Mucosa of stomach (tissue), 1 donor: ENCODE data around the gene SYCE1L.
"Not testable (repeated sequence)": the region's sequence is repeated elsewhere in the genome, so short reads cannot be mapped to it uniquely, and the experiment has no call there.

Experiments used
- H3K27me3 ChIP-seq: one replicate; pipeline ENCODE4 v1.7.0; 2013; ENCODE audit warnings: mild to moderate bottlenecking, low read length; ENCODE audit not compliant: control insufficient read depth, insufficient read depth
- H3K36me3 ChIP-seq: one replicate; pipeline ENCODE4 v1.7.0; 2013; ENCODE audit warnings: low read length; ENCODE audit not compliant: control insufficient read depth, insufficient read depth
- H3K4me1 ChIP-seq: one replicate; pipeline ENCODE4 v1.7.0; 2013; ENCODE audit warnings: mild to moderate bottlenecking, low read length; ENCODE audit not compliant: control insufficient read depth, insufficient read depth
- H3K4me3 ChIP-seq: one replicate; pipeline ENCODE4 v1.7.0; 2013; ENCODE audit warnings: low read length
- H3K9ac ChIP-seq: one replicate; pipeline ENCODE4 v1.7.0; 2013; ENCODE audit warnings: mild to moderate bottlenecking, low read length, moderate library complexity
- H3K9me3 ChIP-seq: one replicate; pipeline ENCODE4 v1.7.0; 2013; ENCODE audit warnings: mild to moderate bottlenecking, low read length, moderate library complexity; ENCODE audit not compliant: control insufficient read depth
- donor health status: Pancreatic carcinoma.

SYCE1L gene

GRCh38 chr16:77199211-77199610, at the start of gene SYCE1L:
TSS of gene SYCE1L (plus strand) at chr16:77199408. CDS start at chr16:77199452, 44 bp downstream.
- Histone ChIP-seq H3K36me3 (peaks cover 16% of the 10 kb centered on the region), H3K27me3 (no peaks in the 10 kb centered on the region), H3K9ac (no peak within 1 kb of the TSS), H3K4me3 (no peak within 1 kb of the TSS), H3K9me3 (no peaks in the 10 kb centered on the region), H3K4me1 (no peaks in the 10 kb centered on the region)

DNA sequence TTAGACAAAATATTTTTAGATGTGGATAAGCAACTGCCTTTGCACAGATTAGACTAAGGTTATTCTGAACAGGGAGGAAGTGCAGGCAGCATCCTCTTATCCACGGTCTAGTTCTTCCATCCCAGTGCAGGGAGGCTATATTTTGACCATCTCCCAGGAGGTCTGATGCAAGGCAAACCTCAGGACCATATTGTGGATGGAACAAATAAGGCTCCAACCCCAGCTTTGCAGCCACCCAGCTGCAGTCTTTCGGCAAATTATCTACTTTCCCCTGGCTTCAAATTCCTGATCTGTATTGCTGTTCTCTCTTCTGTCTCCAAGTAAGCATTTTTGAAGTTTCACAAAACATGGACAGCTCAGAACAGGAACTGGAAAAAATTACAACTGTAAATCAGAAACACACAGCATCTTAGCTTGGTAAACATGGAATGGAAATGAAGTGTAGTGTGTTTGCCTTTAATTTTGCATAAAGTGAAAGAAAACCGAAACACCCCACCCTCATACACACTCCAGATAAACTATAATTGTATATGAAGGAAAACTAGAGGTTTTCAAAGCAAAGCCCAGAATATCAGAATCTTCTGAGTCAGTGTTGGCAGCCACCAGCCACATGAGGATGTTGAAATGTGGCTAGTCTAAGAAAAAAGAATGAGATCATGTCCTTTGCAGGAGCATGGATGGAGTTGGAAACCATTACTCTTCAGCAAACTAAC, 41.7 kb upstream of the SYCE1L start:
- Histone ChIP-seq H3K4me1 (no peaks in the 10 kb centered on the region), H3K9ac (no peak overlapping the region), H3K9me3 (no peaks in the 10 kb centered on the region), H3K4me3 (no peak overlapping the region), H3K27me3 (no peaks in the 10 kb centered on the region), H3K36me3 (no peaks in the 10 kb centered on the region)

- Histone ChIP-seq H3K36me3 (no peaks in the 10 kb centered on the region), H3K9ac (no peak overlapping the region), H3K27me3 (no peaks in the 10 kb centered on the region), H3K9me3 (no peaks in the 10 kb centered on the region), H3K4me3 (no peak overlapping the region), H3K4me1 (no peaks in the 10 kb centered on the region)
These were observed 40.9 kb upstream of the SYCE1L start for GRCh38 chr16:77158293-77158692.

DNA sequence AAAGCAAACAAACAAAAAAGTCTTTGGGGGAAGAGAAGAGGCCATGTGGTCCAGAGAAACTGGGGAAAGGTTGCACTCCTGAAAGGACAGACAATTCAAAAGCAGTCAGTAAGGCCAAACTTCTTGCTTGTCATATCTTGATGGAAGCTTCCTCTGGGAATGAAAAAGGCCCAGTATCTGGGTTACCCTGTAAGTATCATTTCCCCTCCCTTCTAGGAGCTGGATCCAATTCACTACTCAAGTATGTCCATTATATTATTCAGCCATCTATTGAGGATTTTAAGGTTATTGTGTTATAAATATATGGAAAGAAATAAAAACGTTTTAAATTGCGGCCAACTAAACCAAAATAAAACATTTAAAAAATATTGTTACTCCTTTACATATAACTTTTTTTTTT, 34.2 kb upstream of the SYCE1L start:
- Histone ChIP-seq H3K27me3 (peaks cover 6% of the 10 kb centered on the region), H3K4me3 (no peak overlapping the region), H3K4me1 (no peaks in the 10 kb centered on the region), H3K9me3 (no peaks in the 10 kb centered on the region), H3K9ac (no peak overlapping the region), H3K36me3 (no peaks in the 10 kb centered on the region)

GRCh38 chr16:77165536-77166236, 33.5 kb upstream of the SYCE1L start:
- H3K27me3 ChIP-seq, H3K9me3 ChIP-seq, H3K9ac ChIP-seq, H3K4me1 ChIP-seq, H3K4me3 ChIP-seq, H3K36me3 ChIP-seq: not testable (repeated sequence)

DNA sequence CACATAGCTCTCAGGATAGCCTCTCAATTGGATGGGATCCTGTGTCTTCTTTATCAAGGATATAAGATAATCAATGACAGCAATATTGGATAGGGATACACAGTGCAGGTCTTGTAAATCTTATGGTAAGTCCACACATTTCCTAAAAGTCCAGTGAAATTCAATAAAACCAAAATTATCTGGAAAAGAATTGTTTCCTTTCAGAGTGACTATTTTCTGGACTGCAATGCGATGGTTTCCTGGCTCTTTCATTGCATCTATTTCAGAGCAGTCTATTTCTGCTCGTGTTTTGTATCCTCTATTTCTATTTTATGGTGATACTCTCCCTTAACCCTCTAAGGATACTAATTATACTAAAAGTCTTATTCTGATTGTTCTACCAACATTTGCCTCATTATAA, 32.5 kb upstream of the SYCE1L start:
- Histone ChIP-seq H3K4me3 (no peak overlapping the region), H3K27me3 (peaks cover 10% of the 10 kb centered on the region), H3K9ac (no peak overlapping the region), H3K4me1 (no peaks in the 10 kb centered on the region), H3K36me3 (no peaks in the 10 kb centered on the region), H3K9me3 (no peaks in the 10 kb centered on the region)

- Histone ChIP-seq H3K4me3 (no peak overlapping the region), H3K27me3 (peaks cover 10% of the 10 kb centered on the region), H3K9ac (no peak overlapping the region), H3K36me3 (no peaks in the 10 kb centered on the region), H3K9me3 (no peaks in the 10 kb centered on the region), H3K4me1 (no peaks in the 10 kb centered on the region)
These were observed 30.3 kb upstream of the SYCE1L start for GRCh38 chr16:77168901-77169300.

GRCh38 chr16:77169650-77170236, 29.5 kb upstream of the SYCE1L start:
- Histone ChIP-seq H3K36me3 (no peaks in the 10 kb centered on the region), H3K9ac (no peak overlapping the region), H3K4me3 (no peak overlapping the region), H3K27me3 (peaks cover 10% of the 10 kb centered on the region), H3K9me3 (no peaks in the 10 kb centered on the region), H3K4me1 (no peaks in the 10 kb centered on the region)

- peaks cover 10% of the 10 kb centered on the region for H3K27me3 ChIP-seq
- H3K4me1 ChIP-seq: no peaks in the 10 kb centered on the region
- H3K9ac ChIP-seq: no peak overlapping the region
- H3K36me3 ChIP-seq: no peaks in the 10 kb centered on the region
- no peak overlapping the region for H3K4me3 ChIP-seq
- H3K9me3 ChIP-seq: no peaks in the 10 kb centered on the region
These were observed 28.4 kb upstream of the SYCE1L start for GRCh38 chr16:77170805-77171204.

DNA sequence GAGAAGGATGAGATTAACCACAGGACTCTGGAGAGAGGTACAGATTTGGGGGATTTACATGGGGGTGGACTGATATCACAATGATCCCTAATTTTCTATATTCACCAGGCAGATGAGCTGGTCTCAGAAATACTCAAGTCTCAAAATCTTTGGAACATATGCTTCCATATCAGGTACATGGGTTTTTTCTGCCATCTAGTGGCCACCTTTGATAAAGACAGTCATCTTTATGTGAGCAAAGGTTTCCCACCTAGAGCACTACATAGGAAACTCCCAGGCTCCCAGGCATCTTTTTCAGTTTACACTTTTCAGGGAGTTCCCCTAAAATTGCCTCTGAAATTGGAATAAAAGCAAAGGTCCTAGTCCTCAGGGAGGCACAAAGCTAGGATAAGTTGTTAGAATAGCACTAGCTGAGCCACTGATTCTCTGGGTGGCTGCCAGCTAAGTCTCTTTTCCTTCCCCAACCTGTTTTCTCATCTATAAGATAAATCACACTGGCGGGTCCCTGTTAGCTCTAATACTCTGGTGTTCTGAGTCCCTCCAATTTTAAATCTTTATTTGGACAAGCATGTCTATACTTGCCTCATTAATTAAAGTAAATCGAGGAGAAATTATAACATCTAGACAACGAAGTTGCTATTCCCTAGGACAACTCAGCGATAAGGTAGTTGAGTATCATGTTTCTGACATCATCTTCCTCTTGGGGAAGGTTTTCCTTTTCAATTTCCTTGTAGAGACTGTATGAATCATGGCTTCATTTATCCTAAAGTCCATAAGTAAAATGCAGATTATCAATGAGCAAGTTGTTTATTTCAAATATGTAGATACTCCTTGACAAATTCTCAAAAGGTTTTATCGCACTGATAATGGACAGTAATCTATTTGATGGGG, 27.2 kb upstream of the SYCE1L start:
- Histone ChIP-seq H3K36me3 (no peaks in the 10 kb centered on the region), H3K4me1 (no peaks in the 10 kb centered on the region), H3K9ac (no peak overlapping the region), H3K27me3 (peaks cover 10% of the 10 kb centered on the region), H3K4me3 (no peak overlapping the region), H3K9me3 (no peaks in the 10 kb centered on the region)

DNA sequence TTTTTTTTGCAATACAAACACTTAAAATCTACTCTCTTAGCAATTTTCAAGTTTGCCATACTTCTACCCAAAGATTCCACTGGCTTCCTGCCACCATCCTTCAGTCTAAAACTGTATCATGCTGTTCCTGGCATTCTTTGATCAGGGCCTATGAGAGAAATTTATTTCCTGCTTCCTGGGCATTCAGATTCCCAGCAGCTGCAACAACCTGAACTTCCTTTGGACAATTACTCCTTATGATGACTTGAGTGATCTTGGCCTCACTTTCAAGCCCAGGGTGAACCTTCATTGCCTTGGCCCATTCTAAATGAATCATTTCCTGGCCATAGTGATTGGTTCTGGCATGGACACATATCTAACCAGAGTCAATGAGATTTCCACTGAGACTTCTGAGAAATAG, 26.3 kb upstream of the SYCE1L start:
- no peaks in the 10 kb centered on the region for H3K4me1 ChIP-seq
- no peak overlapping the region for H3K9ac ChIP-seq
- H3K4me3 ChIP-seq: no peak overlapping the region
- no peaks in the 10 kb centered on the region for H3K9me3 ChIP-seq
- no peaks in the 10 kb centered on the region for H3K36me3 ChIP-seq
- H3K27me3 ChIP-seq: peaks cover 10% of the 10 kb centered on the region

DNA sequence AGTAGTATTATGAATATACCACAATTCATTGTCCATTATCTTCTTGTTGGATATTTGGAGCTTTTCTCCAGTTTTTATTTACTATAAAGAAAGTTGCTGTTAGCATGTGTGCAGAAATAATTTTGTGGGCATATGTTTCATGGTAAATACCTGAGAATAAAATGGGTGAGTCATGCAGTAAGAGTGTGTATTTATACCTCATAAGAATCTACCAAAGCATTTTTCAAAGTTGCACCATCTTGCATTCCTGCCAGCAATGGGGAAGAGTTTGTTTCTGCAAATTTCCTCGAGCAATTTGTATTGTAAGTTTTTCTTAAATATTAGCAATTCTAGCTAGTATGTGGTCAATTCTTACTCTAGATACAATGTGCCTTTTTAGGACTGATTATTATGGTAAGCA, 16.1 kb upstream of the SYCE1L start:
- no peaks in the 10 kb centered on the region for H3K9me3 ChIP-seq
- no peak overlapping the region for H3K9ac ChIP-seq
- H3K4me3 ChIP-seq: no peak overlapping the region
- no peaks in the 10 kb centered on the region for H3K27me3 ChIP-seq
- H3K36me3 ChIP-seq: no peaks in the 10 kb centered on the region
- no peaks in the 10 kb centered on the region for H3K4me1 ChIP-seq
